ENCODE measurements around the gene PKD2L2.
"Not testable (repeated sequence)": the region's sequence is repeated elsewhere in the genome, so short reads cannot be mapped to it uniquely, and the experiment has no call there.

Gene PKD2L2

GRCh38 chr5:137888863-137889759, at the start of gene PKD2L2:
Gene PKD2L2 (plus strand): TSS chr5:137889457. CDS start chr5:137889492, 35 bp downstream.
- H3K4me1 ChIP-seq (ENCODE audit: control insufficient read depth, insufficient read depth, low read length, unreplicated experiment): peaks cover 7% of the 10 kb centered on the region
- no peaks in the 10 kb centered on the region for H3K79me2 ChIP-seq (ENCODE audit: control insufficient read depth, insufficient read depth, low read length, unreplicated experiment)
- H3K27ac ChIP-seq (ENCODE audit: low read depth, low read length): no peak within 1 kb of the TSS
- H3K4me3 ChIP-seq (ENCODE audit: low read depth, low read length): peak within 1 kb of the TSS; percentile 70
- H2AFZ ChIP-seq (ENCODE audit: low read length, unreplicated experiment): peak within 1 kb of the TSS; percentile 86
- no peaks in the 10 kb centered on the region for H3K36me3 ChIP-seq (ENCODE audit: insufficient read depth, low read length)
- H3K27me3 ChIP-seq (ENCODE audit: insufficient read depth, low read length): no peaks in the 10 kb centered on the region

DNA sequence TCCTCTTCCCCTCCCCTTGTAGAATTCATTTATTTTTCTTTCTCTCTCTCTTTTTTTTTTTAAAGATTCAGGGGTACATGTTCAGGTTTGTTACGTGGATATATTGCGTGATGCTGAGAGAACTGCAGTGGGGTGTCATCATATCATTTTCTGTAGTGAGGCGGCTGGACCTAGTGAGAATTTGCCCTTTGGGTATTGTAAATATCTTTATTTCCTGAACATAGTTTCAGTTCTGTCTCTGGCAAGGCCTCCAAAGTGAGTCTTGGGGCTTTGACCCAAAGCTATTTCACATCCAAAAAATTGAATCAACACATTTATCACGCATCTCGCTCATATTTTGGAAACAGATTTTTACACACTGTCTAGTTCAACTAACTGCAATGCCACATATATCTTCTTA, 47.0 kb upstream of the PKD2L2 start:
- Histone ChIP-seq H3K4me3 (ENCODE audit: low read depth, low read length) (no peak overlapping the region), H3K79me2 (ENCODE audit: control insufficient read depth, insufficient read depth, low read length, unreplicated experiment) (no peaks in the 10 kb centered on the region), H3K4me1 (ENCODE audit: control insufficient read depth, insufficient read depth, low read length, unreplicated experiment) (peaks cover 8% of the 10 kb centered on the region), H2AFZ (ENCODE audit: low read length, unreplicated experiment) (no peak overlapping the region), H3K36me3 (ENCODE audit: insufficient read depth, low read length) (no peaks in the 10 kb centered on the region), H3K27ac (ENCODE audit: low read depth, low read length) (no peak overlapping the region), H3K27me3 (ENCODE audit: insufficient read depth, low read length) (no peaks in the 10 kb centered on the region)

DNA sequence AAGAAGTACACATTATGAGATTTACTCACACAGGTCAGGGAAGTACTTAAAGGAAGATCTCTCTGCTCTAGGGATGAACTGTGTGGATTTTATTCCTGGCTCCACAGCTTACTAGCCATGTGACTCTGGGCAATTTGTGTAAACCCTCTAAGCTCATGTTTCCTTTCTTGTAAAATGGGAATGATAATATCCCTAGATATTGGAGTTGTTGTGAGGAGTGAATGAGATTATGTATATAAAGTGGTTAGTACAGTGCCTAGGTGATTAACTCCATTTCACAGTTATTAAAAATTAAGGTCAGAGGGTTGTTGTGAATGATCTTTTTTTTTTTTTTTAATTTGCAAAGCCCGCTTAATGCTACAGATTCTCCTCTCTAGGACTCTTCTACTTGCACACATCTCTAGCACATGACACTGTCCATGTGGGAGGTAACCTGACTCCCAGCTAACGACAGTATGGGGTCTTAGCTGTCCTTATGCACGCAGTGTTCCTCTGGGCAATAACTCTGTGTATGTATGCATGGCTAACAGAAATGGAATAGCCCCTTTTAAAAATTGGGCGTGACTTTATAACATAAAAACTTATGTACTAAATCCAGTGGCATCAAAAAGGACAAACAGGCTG, 45.5 kb upstream of the PKD2L2 start:
- Histone ChIP-seq H3K36me3 (ENCODE audit: insufficient read depth, low read length) (no peaks in the 10 kb centered on the region), H3K4me3 (ENCODE audit: low read depth, low read length) (no peak overlapping the region), H3K27ac (ENCODE audit: low read depth, low read length) (no peak overlapping the region), H2AFZ (ENCODE audit: low read length, unreplicated experiment) (no peak overlapping the region), H3K4me1 (ENCODE audit: control insufficient read depth, insufficient read depth, low read length, unreplicated experiment) (no peaks in the 10 kb centered on the region), H3K27me3 (ENCODE audit: insufficient read depth, low read length) (no peaks in the 10 kb centered on the region), H3K79me2 (ENCODE audit: control insufficient read depth, insufficient read depth, low read length, unreplicated experiment) (no peaks in the 10 kb centered on the region)

DNA sequence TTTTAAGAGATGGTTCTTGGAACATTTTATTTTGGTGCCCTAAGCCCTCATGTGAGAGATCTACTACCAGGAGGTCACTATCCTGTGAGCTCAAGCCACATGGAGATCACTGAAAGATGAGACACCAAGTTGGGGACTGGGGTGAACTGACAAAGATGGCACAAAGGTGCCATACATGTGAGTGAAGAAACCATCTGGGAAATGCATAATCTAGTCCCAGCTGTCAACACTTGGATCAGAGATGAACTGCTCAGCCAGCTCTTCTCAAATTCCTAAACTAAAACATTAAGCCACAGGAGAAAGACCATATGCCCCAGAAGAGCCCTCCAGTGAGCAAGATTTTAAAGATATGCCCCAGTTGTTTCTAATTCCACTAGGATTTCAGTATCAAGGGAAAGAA, 43.8 kb upstream of the PKD2L2 start:
- Histone ChIP-seq H3K4me3 (ENCODE audit: low read depth, low read length) (no peak overlapping the region), H3K36me3 (ENCODE audit: insufficient read depth, low read length) (no peaks in the 10 kb centered on the region), H3K27me3 (ENCODE audit: insufficient read depth, low read length) (no peaks in the 10 kb centered on the region), H3K79me2 (ENCODE audit: control insufficient read depth, insufficient read depth, low read length, unreplicated experiment) (no peaks in the 10 kb centered on the region), H3K4me1 (ENCODE audit: control insufficient read depth, insufficient read depth, low read length, unreplicated experiment) (no peaks in the 10 kb centered on the region), H3K27ac (ENCODE audit: low read depth, low read length) (no peak overlapping the region), H2AFZ (ENCODE audit: low read length, unreplicated experiment) (no peak overlapping the region)

DNA sequence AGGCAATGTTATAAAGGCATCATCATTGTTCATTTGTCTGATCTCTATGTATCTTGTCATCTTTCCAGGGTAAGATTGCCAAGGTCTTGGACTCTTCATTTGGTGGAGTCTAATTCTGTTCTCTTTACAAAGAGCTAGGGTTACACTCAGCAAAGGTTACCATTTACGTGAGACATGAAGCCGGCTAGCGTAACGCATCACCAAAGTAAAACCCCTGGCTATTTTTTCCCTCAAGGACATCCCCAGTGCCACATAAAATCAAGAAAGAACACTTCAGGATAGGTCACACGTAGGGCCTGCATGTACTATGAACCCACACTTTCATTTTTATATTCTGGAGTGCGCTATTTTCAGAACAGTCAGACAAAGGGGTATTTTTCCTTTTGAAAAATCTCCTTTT, 41.6 kb upstream of the PKD2L2 start:
- H3K4me1 ChIP-seq (ENCODE audit: control insufficient read depth, insufficient read depth, low read length, unreplicated experiment): no peaks in the 10 kb centered on the region
- no peak overlapping the region for H3K27ac ChIP-seq (ENCODE audit: low read depth, low read length)
- H3K36me3 ChIP-seq (ENCODE audit: insufficient read depth, low read length): no peaks in the 10 kb centered on the region
- no peak overlapping the region for H2AFZ ChIP-seq (ENCODE audit: low read length, unreplicated experiment)
- no peaks in the 10 kb centered on the region for H3K79me2 ChIP-seq (ENCODE audit: control insufficient read depth, insufficient read depth, low read length, unreplicated experiment)
- H3K4me3 ChIP-seq (ENCODE audit: low read depth, low read length): no peak overlapping the region
- no peaks in the 10 kb centered on the region for H3K27me3 ChIP-seq (ENCODE audit: insufficient read depth, low read length)

DNA sequence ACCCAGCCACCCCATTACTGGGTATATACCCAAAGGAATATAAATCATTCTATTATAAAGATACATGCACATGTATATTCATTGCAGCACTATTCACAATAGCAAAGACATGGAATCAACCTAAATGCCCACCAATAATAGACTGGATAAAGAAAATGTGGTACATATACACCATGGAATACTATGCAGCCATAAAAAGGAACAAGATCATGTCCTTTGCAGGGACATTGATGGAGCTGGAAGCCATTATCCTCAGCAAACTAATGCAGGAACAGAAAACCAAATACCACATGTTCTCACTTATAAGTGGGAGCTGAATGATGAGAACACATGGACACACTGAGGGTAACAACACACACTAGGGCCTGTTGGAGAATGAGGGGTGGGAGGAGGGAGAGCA, 36.1 kb upstream of the PKD2L2 start:
- not testable (repeated sequence) for H3K79me2 ChIP-seq (ENCODE audit: control insufficient read depth, insufficient read depth, low read length, unreplicated experiment); H3K36me3 ChIP-seq (ENCODE audit: insufficient read depth, low read length); H3K27me3 ChIP-seq (ENCODE audit: insufficient read depth, low read length); H3K4me1 ChIP-seq (ENCODE audit: control insufficient read depth, insufficient read depth, low read length, unreplicated experiment); H3K4me3 ChIP-seq (ENCODE audit: low read depth, low read length); H2AFZ ChIP-seq (ENCODE audit: low read length, unreplicated experiment); H3K27ac ChIP-seq (ENCODE audit: low read depth, low read length)

DNA sequence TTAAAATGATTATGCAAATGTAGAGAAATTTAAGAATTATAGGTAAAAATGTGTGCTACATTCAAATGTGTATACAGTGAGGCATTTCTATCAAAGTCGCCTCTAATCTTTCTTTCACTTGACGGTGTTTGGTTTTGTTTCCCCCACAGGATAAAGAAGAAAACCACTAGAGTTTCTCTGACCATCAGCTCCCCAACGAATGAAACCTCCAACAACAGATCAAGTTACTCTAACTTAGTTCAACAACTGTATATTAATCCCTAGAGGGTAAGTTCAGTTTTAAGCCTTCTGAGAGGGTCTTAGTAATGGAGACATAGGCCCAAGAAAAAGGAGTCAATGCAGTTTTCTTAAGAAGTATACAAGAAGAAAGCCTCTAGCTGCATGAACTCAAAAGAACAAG, 33.1 kb upstream of the PKD2L2 start:
- Histone ChIP-seq H2AFZ (ENCODE audit: low read length, unreplicated experiment) (no peak overlapping the region), H3K4me1 (ENCODE audit: control insufficient read depth, insufficient read depth, low read length, unreplicated experiment) (peaks cover 8% of the 10 kb centered on the region), H3K36me3 (ENCODE audit: insufficient read depth, low read length) (no peaks in the 10 kb centered on the region), H3K4me3 (ENCODE audit: low read depth, low read length) (no peak overlapping the region), H3K27ac (ENCODE audit: low read depth, low read length) (no peak overlapping the region), H3K79me2 (ENCODE audit: control insufficient read depth, insufficient read depth, low read length, unreplicated experiment) (no peaks in the 10 kb centered on the region), H3K27me3 (ENCODE audit: insufficient read depth, low read length) (no peaks in the 10 kb centered on the region)

GRCh38 chr5:137856916-137857862, 32.1 kb upstream of the PKD2L2 start:
- Histone ChIP-seq H3K4me1 (ENCODE audit: control insufficient read depth, insufficient read depth, low read length, unreplicated experiment) (peaks cover 8% of the 10 kb centered on the region), H3K79me2 (ENCODE audit: control insufficient read depth, insufficient read depth, low read length, unreplicated experiment) (no peaks in the 10 kb centered on the region), H3K27me3 (ENCODE audit: insufficient read depth, low read length) (no peaks in the 10 kb centered on the region), H3K27ac (ENCODE audit: low read depth, low read length) (no peak overlapping the region), H2AFZ (ENCODE audit: low read length, unreplicated experiment) (peak overlapping the region; percentile 98), H3K36me3 (ENCODE audit: insufficient read depth, low read length) (no peaks in the 10 kb centered on the region), H3K4me3 (ENCODE audit: low read depth, low read length) (peak overlapping the region; percentile 71)

- no peaks in the 10 kb centered on the region for H3K27me3 ChIP-seq (ENCODE audit: insufficient read depth, low read length)
- H3K4me3 ChIP-seq (ENCODE audit: low read depth, low read length): peak overlapping the region; percentile 71
- peaks cover 8% of the 10 kb centered on the region for H3K4me1 ChIP-seq (ENCODE audit: control insufficient read depth, insufficient read depth, low read length, unreplicated experiment)
- peak overlapping the region; percentile 98 for H2AFZ ChIP-seq (ENCODE audit: low read length, unreplicated experiment)
- no peak overlapping the region for H3K27ac ChIP-seq (ENCODE audit: low read depth, low read length)
- H3K79me2 ChIP-seq (ENCODE audit: control insufficient read depth, insufficient read depth, low read length, unreplicated experiment): no peaks in the 10 kb centered on the region
- H3K36me3 ChIP-seq (ENCODE audit: insufficient read depth, low read length): no peaks in the 10 kb centered on the region
These were observed 30.9 kb upstream of the PKD2L2 start for GRCh38 chr5:137858223-137858916.

GRCh38 chr5:137858954-137859353, 30.3 kb upstream of the PKD2L2 start:
- Histone ChIP-seq H3K27ac (ENCODE audit: low read depth, low read length) (no peak overlapping the region), H3K36me3 (ENCODE audit: insufficient read depth, low read length) (no peaks in the 10 kb centered on the region), H2AFZ (ENCODE audit: low read length, unreplicated experiment) (peak overlapping the region; percentile 82), H3K27me3 (ENCODE audit: insufficient read depth, low read length) (no peaks in the 10 kb centered on the region), H3K79me2 (ENCODE audit: control insufficient read depth, insufficient read depth, low read length, unreplicated experiment) (no peaks in the 10 kb centered on the region), H3K4me1 (ENCODE audit: control insufficient read depth, insufficient read depth, low read length, unreplicated experiment) (peaks cover 8% of the 10 kb centered on the region), H3K4me3 (ENCODE audit: low read depth, low read length) (peak overlapping the region; percentile 71; the same call in 1 of the 2 replicates)
